GM23338 (cell line): Measurements from ENCODE around the gene TMEM242.

Experiments used
- EZH2phosphoT487 ChIP-seq: fragments of 200-600 bp; sonication (generic); IDR thresholded peaks from one replicate; pipeline ENCODE4 v1.8.1; 2018; ENCODE audit warnings: antibody characterized with exemption; ENCODE audit not compliant: unreplicated experiment
- POLR2AphosphoS5 ChIP-seq: IDR thresholded peaks from 2 replicates; pipeline ENCODE4 v1.6.1; 2016; ENCODE audit warnings: antibody characterized with exemption, low read depth
- TF ChIP-seq, protein P1 (sequence below), 2 experiments: fragments of 200-600 bp in 1 of 2; sonication (generic) in 1 of 2; conservative IDR thresholded peaks; 2 replicates each; pipeline versions ENCODE4 v1.5.1 to v1.6.1; 2016 to 2017; ENCODE audit warnings: antibody characterized with exemption in 2 of 2, low read depth in 2 of 2, mild to moderate bottlenecking in 2 of 2, moderate library complexity in 1 of 2
- TF ChIP-seq, protein P2 (sequence below): IDR thresholded peaks from one replicate; pipeline ENCODE4 v1.6.1; 2018; ENCODE audit warnings: antibody characterized with exemption; ENCODE audit not compliant: unreplicated experiment

DNA sequence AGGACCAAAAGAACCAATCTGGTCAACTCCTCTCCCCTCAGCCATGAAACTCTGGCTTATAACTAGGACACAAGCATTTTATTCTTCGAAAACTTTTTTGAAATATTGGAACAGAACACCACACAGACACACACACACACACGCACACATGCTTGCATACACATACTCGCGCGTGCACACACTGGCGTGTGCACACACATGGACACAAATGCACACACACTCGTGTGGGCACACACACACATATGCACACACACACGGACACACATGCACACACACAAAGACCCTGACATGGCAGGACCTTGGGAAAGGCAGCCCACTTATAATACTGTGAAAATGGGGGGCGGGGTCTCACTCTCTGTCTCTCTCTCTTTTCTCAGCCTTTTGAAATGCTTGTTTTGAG is 63.9 kb downstream of the TMEM242 start:
- TF ChIP-seq, protein P1, sequence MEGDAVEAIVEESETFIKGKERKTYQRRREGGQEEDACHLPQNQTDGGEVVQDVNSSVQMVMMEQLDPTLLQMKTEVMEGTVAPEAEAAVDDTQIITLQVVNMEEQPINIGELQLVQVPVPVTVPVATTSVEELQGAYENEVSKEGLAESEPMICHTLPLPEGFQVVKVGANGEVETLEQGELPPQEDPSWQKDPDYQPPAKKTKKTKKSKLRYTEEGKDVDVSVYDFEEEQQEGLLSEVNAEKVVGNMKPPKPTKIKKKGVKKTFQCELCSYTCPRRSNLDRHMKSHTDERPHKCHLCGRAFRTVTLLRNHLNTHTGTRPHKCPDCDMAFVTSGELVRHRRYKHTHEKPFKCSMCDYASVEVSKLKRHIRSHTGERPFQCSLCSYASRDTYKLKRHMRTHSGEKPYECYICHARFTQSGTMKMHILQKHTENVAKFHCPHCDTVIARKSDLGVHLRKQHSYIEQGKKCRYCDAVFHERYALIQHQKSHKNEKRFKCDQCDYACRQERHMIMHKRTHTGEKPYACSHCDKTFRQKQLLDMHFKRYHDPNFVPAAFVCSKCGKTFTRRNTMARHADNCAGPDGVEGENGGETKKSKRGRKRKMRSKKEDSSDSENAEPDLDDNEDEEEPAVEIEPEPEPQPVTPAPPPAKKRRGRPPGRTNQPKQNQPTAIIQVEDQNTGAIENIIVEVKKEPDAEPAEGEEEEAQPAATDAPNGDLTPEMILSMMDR (conservative IDR thresholded peaks at IDR 0.05; ENCODE audit: low read depth in 2 of 2) = no peak
- no peak for TF ChIP-seq POLR2AphosphoS5
- no peak for TF ChIP-seq EZH2phosphoT487
- TF ChIP-seq, protein P2, sequence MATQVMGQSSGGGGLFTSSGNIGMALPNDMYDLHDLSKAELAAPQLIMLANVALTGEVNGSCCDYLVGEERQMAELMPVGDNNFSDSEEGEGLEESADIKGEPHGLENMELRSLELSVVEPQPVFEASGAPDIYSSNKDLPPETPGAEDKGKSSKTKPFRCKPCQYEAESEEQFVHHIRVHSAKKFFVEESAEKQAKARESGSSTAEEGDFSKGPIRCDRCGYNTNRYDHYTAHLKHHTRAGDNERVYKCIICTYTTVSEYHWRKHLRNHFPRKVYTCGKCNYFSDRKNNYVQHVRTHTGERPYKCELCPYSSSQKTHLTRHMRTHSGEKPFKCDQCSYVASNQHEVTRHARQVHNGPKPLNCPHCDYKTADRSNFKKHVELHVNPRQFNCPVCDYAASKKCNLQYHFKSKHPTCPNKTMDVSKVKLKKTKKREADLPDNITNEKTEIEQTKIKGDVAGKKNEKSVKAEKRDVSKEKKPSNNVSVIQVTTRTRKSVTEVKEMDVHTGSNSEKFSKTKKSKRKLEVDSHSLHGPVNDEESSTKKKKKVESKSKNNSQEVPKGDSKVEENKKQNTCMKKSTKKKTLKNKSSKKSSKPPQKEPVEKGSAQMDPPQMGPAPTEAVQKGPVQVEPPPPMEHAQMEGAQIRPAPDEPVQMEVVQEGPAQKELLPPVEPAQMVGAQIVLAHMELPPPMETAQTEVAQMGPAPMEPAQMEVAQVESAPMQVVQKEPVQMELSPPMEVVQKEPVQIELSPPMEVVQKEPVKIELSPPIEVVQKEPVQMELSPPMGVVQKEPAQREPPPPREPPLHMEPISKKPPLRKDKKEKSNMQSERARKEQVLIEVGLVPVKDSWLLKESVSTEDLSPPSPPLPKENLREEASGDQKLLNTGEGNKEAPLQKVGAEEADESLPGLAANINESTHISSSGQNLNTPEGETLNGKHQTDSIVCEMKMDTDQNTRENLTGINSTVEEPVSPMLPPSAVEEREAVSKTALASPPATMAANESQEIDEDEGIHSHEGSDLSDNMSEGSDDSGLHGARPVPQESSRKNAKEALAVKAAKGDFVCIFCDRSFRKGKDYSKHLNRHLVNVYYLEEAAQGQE = no peak
